Measurements from ENCODE around the gene PWWP2B.

The PWWP2B gene

GRCh38 chr10:132420981-132421846, 24.2 kb downstream of the PWWP2B start:
- DNase-seq = no peak
- H3K27me3 ChIP-seq (ENCODE audit: insufficient read depth, low read length, poor library complexity) = no peaks in the 10 kb centered on the region

GRCh38 chr10:132421847-132422751, 25.1 kb downstream of the PWWP2B start:
- H3K4me2 ChIP-seq (ENCODE audit: low read length) = no peak overlapping the region
- no CpG with 5 or more reads among the region's 30 CpGs for WGBS (ENCODE audit: extremely low coverage, insufficient coverage, low lambda C conversion rate)
- no peak overlapping the region for H2BK15ac ChIP-seq (replicated peaks; ENCODE audit: low read depth)
- H4K8ac ChIP-seq (ENCODE audit: low read depth, low read length) = no peak overlapping the region
- H3K79me1 ChIP-seq (ENCODE audit: low read length) = no peaks in the 10 kb centered on the region
- no peak overlapping the region for H4K5ac ChIP-seq (ENCODE audit: low read length)
- H3K23ac ChIP-seq (ENCODE audit: low read length) = no peak overlapping the region
- no peak overlapping the region for H3K27ac ChIP-seq (ENCODE audit: low read depth, low read length)
- H2AK5ac ChIP-seq (ENCODE audit: low read length) = peak overlapping the region; percentile 23
- H2BK5ac ChIP-seq (ENCODE audit: low read length) = peak overlapping the region; percentile 19
- peaks cover 8% of the 10 kb centered on the region for H3K4me1 ChIP-seq (ENCODE audit: control insufficient read depth, low read depth, low read length)
- H3K79me2 ChIP-seq (ENCODE audit: control insufficient read depth, insufficient read depth, low read length) = no peaks in the 10 kb centered on the region
- H3K56ac ChIP-seq (ENCODE audit: low read length) = peak overlapping the region; percentile 79
- H3K4ac ChIP-seq (ENCODE audit: low read depth, low read length) = peak overlapping the region; percentile 9
- no peak overlapping the region for H3K4me3 ChIP-seq (ENCODE audit: low read length)
- H2BK120ac ChIP-seq (ENCODE audit: low read depth, low read length) = no peak overlapping the region
- H3K36me3 ChIP-seq (ENCODE audit: control insufficient read depth, insufficient read depth, low read length) = no peaks in the 10 kb centered on the region
- no peaks in the 10 kb centered on the region for H3K27me3 ChIP-seq (ENCODE audit: insufficient read depth, low read length, poor library complexity)
- DNase-seq = no peak
- peak overlapping the region; percentile 46 for H3K18ac ChIP-seq (ENCODE audit: low read length)
- H3K9ac ChIP-seq (ENCODE audit: low read length) = peak overlapping the region; percentile 50

More at GRCh38 chr10:132420981-132421846, 24.2 kb downstream of the PWWP2B start:
- Histone ChIP-seq H3K4me3 (ENCODE audit: low read length) (no peak overlapping the region), H3K79me2 (ENCODE audit: control insufficient read depth, insufficient read depth, low read length) (no peaks in the 10 kb centered on the region), H2BK120ac (ENCODE audit: low read depth, low read length) (no peak overlapping the region), H3K9ac (ENCODE audit: low read length) (peak overlapping the region; percentile 50), H2BK15ac (replicated peaks; ENCODE audit: low read depth) (no peak overlapping the region), H3K18ac (ENCODE audit: low read length) (peak overlapping the region; percentile 46), H4K8ac (ENCODE audit: low read depth, low read length) (no peak overlapping the region), H2AK5ac (ENCODE audit: low read length) (peak overlapping the region; percentile 23), H3K79me1 (ENCODE audit: low read length) (no peaks in the 10 kb centered on the region), H3K27ac (ENCODE audit: low read depth, low read length) (peak overlapping the region; percentile 34), H3K23ac (ENCODE audit: low read length) (no peak overlapping the region), H4K5ac (ENCODE audit: low read length) (no peak overlapping the region), H3K4ac (ENCODE audit: low read depth, low read length) (peak overlapping the region; percentile 9), H3K56ac (ENCODE audit: low read length) (peak overlapping the region; percentile 79), H3K4me1 (ENCODE audit: control insufficient read depth, low read depth, low read length) (peaks cover 8% of the 10 kb centered on the region), H3K4me2 (ENCODE audit: low read length) (no peak overlapping the region), H2BK5ac (ENCODE audit: low read length) (peak overlapping the region; percentile 19), H3K36me3 (ENCODE audit: control insufficient read depth, insufficient read depth, low read length) (no peaks in the 10 kb centered on the region)
- no CpG with 5 or more reads among the region's 33 CpGs for WGBS (ENCODE audit: extremely low coverage, insufficient coverage, low lambda C conversion rate)

GRCh38 chr10:132422903-132423825, 26.2 kb downstream of the PWWP2B start:
- Histone ChIP-seq H2BK5ac (ENCODE audit: low read length) (no peak overlapping the region), H3K4me3 (ENCODE audit: low read length) (no peak overlapping the region), H4K8ac (ENCODE audit: low read depth, low read length) (no peak overlapping the region), H3K56ac (ENCODE audit: low read length) (no peak overlapping the region), H4K5ac (ENCODE audit: low read length) (no peak overlapping the region), H3K4me2 (ENCODE audit: low read length) (no peak overlapping the region), H2BK15ac (replicated peaks; ENCODE audit: low read depth) (no peak overlapping the region), H3K4ac (ENCODE audit: low read depth, low read length) (no peak overlapping the region), H3K27ac (ENCODE audit: low read depth, low read length) (no peak overlapping the region), H3K4me1 (ENCODE audit: control insufficient read depth, low read depth, low read length) (peaks cover 8% of the 10 kb centered on the region), H3K79me1 (ENCODE audit: low read length) (no peaks in the 10 kb centered on the region), H3K36me3 (ENCODE audit: control insufficient read depth, insufficient read depth, low read length) (no peaks in the 10 kb centered on the region), H3K23ac (ENCODE audit: low read length) (no peak overlapping the region), H2BK120ac (ENCODE audit: low read depth, low read length) (no peak overlapping the region), H3K9ac (ENCODE audit: low read length) (no peak overlapping the region), H3K18ac (ENCODE audit: low read length) (no peak overlapping the region), H3K27me3 (ENCODE audit: insufficient read depth, low read length, poor library complexity) (no peaks in the 10 kb centered on the region), H2AK5ac (ENCODE audit: low read length) (no peak overlapping the region), H3K79me2 (ENCODE audit: control insufficient read depth, insufficient read depth, low read length) (no peaks in the 10 kb centered on the region)
- no peak for DNase-seq
- no CpG with 5 or more reads among the region's 26 CpGs for WGBS (ENCODE audit: extremely low coverage, insufficient coverage, low lambda C conversion rate)

- Histone ChIP-seq H3K56ac (ENCODE audit: low read length) (no peak overlapping the region), H3K4me2 (ENCODE audit: low read length) (no peak overlapping the region), H3K4ac (ENCODE audit: low read depth, low read length) (no peak overlapping the region), H4K5ac (ENCODE audit: low read length) (no peak overlapping the region), H2AK5ac (ENCODE audit: low read length) (no peak overlapping the region), H3K23ac (ENCODE audit: low read length) (no peak overlapping the region), H2BK120ac (ENCODE audit: low read depth, low read length) (no peak overlapping the region), H2BK15ac (replicated peaks; ENCODE audit: low read depth) (no peak overlapping the region), H3K4me1 (ENCODE audit: control insufficient read depth, low read depth, low read length) (peaks cover 2% of the 10 kb centered on the region), H3K79me1 (ENCODE audit: low read length) (no peaks in the 10 kb centered on the region), H3K9ac (ENCODE audit: low read length) (no peak overlapping the region), H3K79me2 (ENCODE audit: control insufficient read depth, insufficient read depth, low read length) (no peaks in the 10 kb centered on the region), H3K4me3 (ENCODE audit: low read length) (no peak overlapping the region), H3K27ac (ENCODE audit: low read depth, low read length) (no peak overlapping the region), H3K27me3 (ENCODE audit: insufficient read depth, low read length, poor library complexity) (no peaks in the 10 kb centered on the region), H2BK5ac (ENCODE audit: low read length) (no peak overlapping the region), H3K18ac (ENCODE audit: low read length) (no peak overlapping the region), H4K8ac (ENCODE audit: low read depth, low read length) (no peak overlapping the region), H3K36me3 (ENCODE audit: control insufficient read depth, insufficient read depth, low read length) (no peaks in the 10 kb centered on the region)
- WGBS (ENCODE audit: extremely low coverage, insufficient coverage, low lambda C conversion rate) = no CpG with 5 or more reads among the region's 21 CpGs
- DNase-seq = no peak
Measured at GRCh38 chr10:132423966-132424861, 27.2 kb downstream of the PWWP2B start.
